Keratinocyte (primary cell): ENCODE measurements around the gene FAIM2. TPM values are rescaled to one million over a fixed set of nuclear protein-coding genes. Genes with fewer than 3 reads are reported as not detected.

Experiments
- DNase-seq: peaks from one replicate; pipeline ENCODE4 v3.0.0-alpha.2; 2011; ENCODE audit warnings: low read depth, missing footprints, low spot score
- FAIRE-seq: peaks from 2 replicates; lab custom pipeline; 2011; peaks lifted over from hg19 to GRCh38; lab: Jason Lieb, UNC
- H2AFZ ChIP-seq: 2 replicates; pipeline ENCODE4 v1.6.0; 2012; ENCODE audit warnings: low read length, control low read depth, inconsistent platforms; ENCODE audit not compliant: control insufficient read depth
- H3K27ac ChIP-seq: 2 replicates; pipeline ENCODE4 v1.5.1; 2011; ENCODE audit warnings: low read length; ENCODE audit not compliant: control insufficient read depth, insufficient read depth
- H3K27me3 ChIP-seq: 3 replicates; pipeline ENCODE4 v1.6.0; 2011; ENCODE audit warnings: low read length; ENCODE audit not compliant: control insufficient read depth, insufficient read depth; ENCODE audit errors: extremely low read depth
- H3K36me3 ChIP-seq, 2 experiments: 2 replicates in 1 of 2; 3 replicates in 1 of 2; pipeline ENCODE4 v1.5.1; 2011; ENCODE audit warnings: low read length in 2 of 2, mild to moderate bottlenecking in 1 of 2; ENCODE audit not compliant: control insufficient read depth in 2 of 2, insufficient read depth in 2 of 2; ENCODE audit errors: extremely low read depth in 1 of 2
- H3K4me1 ChIP-seq: 3 replicates; pipeline ENCODE4 v1.5.1; 2011; ENCODE audit warnings: low read length; ENCODE audit not compliant: control insufficient read depth, insufficient read depth; ENCODE audit errors: extremely low read depth
- H3K4me2 ChIP-seq: 3 replicates; pipeline ENCODE4 v1.6.0; 2011; ENCODE audit warnings: low read depth, low read length; ENCODE audit not compliant: control insufficient read depth, insufficient read depth; ENCODE audit errors: extremely low read depth
- H3K4me3 ChIP-seq, 3 experiments: fragments of 200-600 bp in 1 of 3; sonication (generic) in 1 of 3; 2 replicates in 2 of 3; 3 replicates in 1 of 3; pipeline ENCODE4 v1.5.1; 2011 to 2016; ENCODE audit warnings: low read length in 3 of 3, mild to moderate bottlenecking in 3 of 3, control low read depth in 2 of 3, inconsistent platforms in 1 of 3, low read depth in 1 of 3, mixed read lengths in 1 of 3, mixed run types in 1 of 3, moderate library complexity in 1 of 3; ENCODE audit not compliant: control insufficient read depth in 2 of 3, insufficient read depth in 2 of 3; ENCODE audit errors: extremely low read depth in 1 of 3
- H3K79me2 ChIP-seq: 2 replicates; pipeline ENCODE4 v1.6.0; 2012; ENCODE audit warnings: low read length; ENCODE audit not compliant: control insufficient read depth, insufficient read depth
- H3K9ac ChIP-seq: 3 replicates; pipeline ENCODE4 v1.6.0; 2011; ENCODE audit warnings: low read length; ENCODE audit not compliant: control insufficient read depth, insufficient read depth; ENCODE audit errors: extremely low read depth
- H3K9me1 ChIP-seq: 3 replicates; pipeline ENCODE4 v1.6.0; 2011; ENCODE audit warnings: low read length; ENCODE audit not compliant: control insufficient read depth, insufficient read depth; ENCODE audit errors: extremely low read depth
- H3K9me3 ChIP-seq: 2 replicates; pipeline ENCODE4 v1.5.1; 2012; ENCODE audit warnings: low read depth, low read length; ENCODE audit not compliant: control insufficient read depth
- H4K20me1 ChIP-seq: 3 replicates; pipeline ENCODE4 v1.6.0; 2011; ENCODE audit warnings: low read length; ENCODE audit not compliant: control insufficient read depth, insufficient read depth; ENCODE audit errors: extremely low read depth
- EZH2 ChIP-seq: IDR thresholded peaks from one replicate; pipeline ENCODE4 v1.6.1; 2012; ENCODE audit warnings: inconsistent platforms, mild to moderate bottlenecking, low read length, moderate library complexity
- dilution Hi-C: fragments of 300-500 bp; cut with MboI; formaldehyde crosslinking; loops from one replicate; pipeline ENCODE4 v1.7.0; 2020; ENCODE audit warnings: low sequenced_read_pairs; ENCODE audit not compliant: extremely low pct_ligation_motif_present
- polyA plus RNA-seq, 5 experiments: library from polyadenylated mRNA; depleted of rRNA in 3 of 5; stranded (reverse) in 3 of 5; stranded (forward) in 1 of 5; unstranded in 1 of 5; fragments of >200 nt; gene quantifications; 1 replicate in 1 of 5; 2 replicates in 3 of 5; 3 replicates in 1 of 5; pipeline versions ENCODE4 v1.2.1 to v1.2.3, GENCODE V29; 2011 to 2012; ENCODE audit warnings: missing spikeins in 2 of 5, low read depth in 1 of 5, low replicate concordance in 1 of 5
- TF ChIP-seq, protein P1 (sequence below), 3 experiments: IDR thresholded peaks in 1 of 3; conservative IDR thresholded peaks in 1 of 3; optimal IDR thresholded peaks in 1 of 3; 2 replicates in 2 of 3; 3 replicates in 1 of 3; pipeline versions ENCODE3 to v1.5.1; 2011; ENCODE audit warnings: low read length in 3 of 3, mild to moderate bottlenecking in 3 of 3, moderate library complexity in 2 of 3, control low read depth in 1 of 3, inconsistent platforms in 1 of 3; ENCODE audit not compliant: insufficient read depth in 2 of 3; ENCODE audit errors: extremely low read depth in 1 of 3

FAIM2 gene
- polyA plus RNA-seq, 1 donor (not counting 4 experiments of a cell fraction or from before 2014, with no cell fraction given): not detected

- no peak overlapping the region for H3K27ac ChIP-seq
- H4K20me1 ChIP-seq: no peaks in the 10 kb centered on the region
These were observed 6.4 kb downstream of the FAIM2 start for GRCh38 chr12:49897276-49897675.

GRCh38 chr12:49895773-49896172, 7.9 kb downstream of the FAIM2 start:
- Histone ChIP-seq H3K4me1 (peaks cover 4% of the 10 kb centered on the region), H3K36me3 (no peaks in the 10 kb centered on the region), H2AFZ (no peak overlapping the region), H3K27me3 (peaks cover 32% of the 10 kb centered on the region), H3K9me1 (no peaks in the 10 kb centered on the region), H3K4me2 (no peak overlapping the region), H3K9ac (no peak overlapping the region), H3K4me3 (no peak overlapping the region), H4K20me1 (no peaks in the 10 kb centered on the region), H3K27ac (no peak overlapping the region), H3K9me3 (no peaks in the 10 kb centered on the region), H3K79me2 (no peaks in the 10 kb centered on the region)
- dilution Hi-C loops: no loop called here
- FAIRE-seq (no peak), DNase-seq (no peak)
- TF ChIP-seq, protein P1, sequence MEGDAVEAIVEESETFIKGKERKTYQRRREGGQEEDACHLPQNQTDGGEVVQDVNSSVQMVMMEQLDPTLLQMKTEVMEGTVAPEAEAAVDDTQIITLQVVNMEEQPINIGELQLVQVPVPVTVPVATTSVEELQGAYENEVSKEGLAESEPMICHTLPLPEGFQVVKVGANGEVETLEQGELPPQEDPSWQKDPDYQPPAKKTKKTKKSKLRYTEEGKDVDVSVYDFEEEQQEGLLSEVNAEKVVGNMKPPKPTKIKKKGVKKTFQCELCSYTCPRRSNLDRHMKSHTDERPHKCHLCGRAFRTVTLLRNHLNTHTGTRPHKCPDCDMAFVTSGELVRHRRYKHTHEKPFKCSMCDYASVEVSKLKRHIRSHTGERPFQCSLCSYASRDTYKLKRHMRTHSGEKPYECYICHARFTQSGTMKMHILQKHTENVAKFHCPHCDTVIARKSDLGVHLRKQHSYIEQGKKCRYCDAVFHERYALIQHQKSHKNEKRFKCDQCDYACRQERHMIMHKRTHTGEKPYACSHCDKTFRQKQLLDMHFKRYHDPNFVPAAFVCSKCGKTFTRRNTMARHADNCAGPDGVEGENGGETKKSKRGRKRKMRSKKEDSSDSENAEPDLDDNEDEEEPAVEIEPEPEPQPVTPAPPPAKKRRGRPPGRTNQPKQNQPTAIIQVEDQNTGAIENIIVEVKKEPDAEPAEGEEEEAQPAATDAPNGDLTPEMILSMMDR (optimal IDR thresholded peaks at IDR 0.05 in 1 of 3, IDR thresholded peaks at IDR 0.05 in 1 of 3, conservative IDR thresholded peaks at IDR 0.05 in 1 of 3; ENCODE audit: extremely low read depth in 1 of 3, insufficient read depth in 2 of 3, low read length in 3 of 3): peak in 1 of 3 experiments; percentile 23
- TF ChIP-seq EZH2: no peak

More at GRCh38 chr12:49897276-49897675, 6.4 kb downstream of the FAIM2 start:
- Histone ChIP-seq H3K4me3 (no peak overlapping the region), H3K36me3 (no peaks in the 10 kb centered on the region), H3K27me3 (peaks cover 43% of the 10 kb centered on the region), H3K4me1 (peaks cover 4% of the 10 kb centered on the region), H3K4me2 (no peak overlapping the region), H3K9me3 (no peaks in the 10 kb centered on the region), H3K9me1 (no peaks in the 10 kb centered on the region), H3K9ac (no peak overlapping the region), H2AFZ (no peak overlapping the region), H3K79me2 (no peaks in the 10 kb centered on the region)
- DNase-seq (no peak), FAIRE-seq (no peak)
- dilution Hi-C loops: no loop called here
- TF ChIP-seq, protein P1 (optimal IDR thresholded peaks at IDR 0.05 in 1 of 3, IDR thresholded peaks at IDR 0.05 in 1 of 3, conservative IDR thresholded peaks at IDR 0.05 in 1 of 3; ENCODE audit: extremely low read depth in 1 of 3, insufficient read depth in 2 of 3, low read length in 3 of 3): no peak
- TF ChIP-seq EZH2: no peak
